Skin of body (tissue), 2 donors: ENCODE data around the gene CYP2A6. TPM values are rescaled to one million over a fixed set of nuclear protein-coding genes. Genes with fewer than 3 reads are reported as not detected.
A peak's percentile ranks its signal among the peaks of the same experiment; 100 is the strongest.
"Not testable (repeated sequence)": the region's sequence is repeated elsewhere in the genome, so short reads cannot be mapped to it uniquely, and the experiment has no call there.

Experiments
- DNase-seq: peaks from one replicate; lab custom pipeline; 2025; lab: John Stamatoyannopoulos, UW
- total RNA-seq: library from RNA; depleted of rRNA; stranded (reverse); fragments of >200 nt; gene quantifications from one replicate; pipeline ENCODE4 v1.2.3, GENCODE V29; 2014

CYP2A6 gene
- total RNA-seq, 1 donor from 2014 or later: not detected

DNA sequence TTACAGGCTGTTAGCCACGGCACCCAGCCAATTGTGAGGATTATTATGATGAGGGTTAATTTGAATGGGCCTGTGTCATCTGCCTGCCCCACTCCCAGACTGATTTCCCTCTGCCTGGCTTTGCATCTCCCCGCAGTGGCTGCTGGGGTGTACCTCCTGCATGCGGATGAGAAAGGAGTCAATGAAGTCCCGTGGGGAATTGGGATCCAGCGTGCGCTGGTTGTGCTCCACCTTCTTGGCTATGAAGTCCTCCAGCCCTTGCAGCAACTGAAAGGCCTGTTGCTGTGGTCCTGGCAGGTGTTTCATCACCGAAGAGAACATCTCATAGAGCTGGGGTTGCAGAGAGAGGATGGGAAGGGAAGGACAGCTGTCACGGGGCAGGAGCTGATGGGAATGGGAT is 3.5 kb downstream of the CYP2A6 start:
- DNase-seq: not testable (repeated sequence)

DNA sequence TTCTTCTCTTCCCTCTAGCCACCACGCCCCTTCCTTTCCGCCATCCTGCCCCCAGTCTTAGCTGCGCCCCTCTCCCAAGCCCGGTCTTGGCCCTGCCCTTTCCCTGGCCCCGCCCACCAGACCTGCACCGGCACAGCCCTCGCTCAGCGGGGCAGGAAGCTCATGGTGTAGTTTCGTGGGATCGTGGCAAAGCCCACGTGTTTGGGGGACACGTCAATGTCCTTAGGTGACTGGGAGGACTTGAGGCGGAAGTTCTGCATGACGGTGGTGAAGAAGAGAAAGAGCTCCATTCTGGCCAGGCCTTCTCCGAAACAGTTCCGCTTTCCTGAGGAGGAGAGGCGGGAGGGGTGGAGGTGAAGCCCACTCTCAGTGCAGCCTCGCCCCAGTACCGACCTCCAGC is 6.6 kb downstream of the CYP2A6 start:
- DNase-seq: not testable (repeated sequence)

DNA sequence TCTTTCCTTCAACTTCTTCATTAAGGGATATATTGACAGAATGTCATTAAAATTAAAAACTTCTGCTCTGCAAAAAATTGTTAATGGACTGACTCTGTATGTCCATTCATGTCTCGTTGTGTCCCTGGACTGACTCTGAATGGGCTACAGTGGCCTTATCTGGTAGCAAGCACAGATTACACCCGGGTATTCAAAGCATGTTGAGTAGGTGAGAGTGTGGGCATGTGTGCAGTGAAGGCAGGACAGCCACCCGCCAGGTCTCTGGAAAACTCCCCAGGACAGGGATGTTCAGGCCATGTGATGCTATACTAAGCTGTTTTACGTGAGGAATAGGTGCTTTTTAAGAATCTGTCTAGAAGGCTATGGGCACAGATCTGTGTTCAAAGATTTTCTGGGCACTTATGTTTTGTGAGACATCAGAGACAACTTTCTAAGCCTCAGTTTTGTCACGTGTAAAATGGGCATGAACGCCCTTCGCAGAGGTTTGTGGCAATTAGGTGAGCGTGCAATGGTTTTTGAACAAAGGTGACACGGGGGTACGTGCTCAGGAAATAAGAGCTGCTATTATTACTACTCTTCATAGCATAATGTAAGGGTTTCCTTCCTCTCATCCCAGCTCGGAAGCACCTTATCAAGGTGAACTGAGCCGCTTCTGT is 7.1 kb downstream of the CYP2A6 start:
- DNase-seq: not testable (repeated sequence)

DNA sequence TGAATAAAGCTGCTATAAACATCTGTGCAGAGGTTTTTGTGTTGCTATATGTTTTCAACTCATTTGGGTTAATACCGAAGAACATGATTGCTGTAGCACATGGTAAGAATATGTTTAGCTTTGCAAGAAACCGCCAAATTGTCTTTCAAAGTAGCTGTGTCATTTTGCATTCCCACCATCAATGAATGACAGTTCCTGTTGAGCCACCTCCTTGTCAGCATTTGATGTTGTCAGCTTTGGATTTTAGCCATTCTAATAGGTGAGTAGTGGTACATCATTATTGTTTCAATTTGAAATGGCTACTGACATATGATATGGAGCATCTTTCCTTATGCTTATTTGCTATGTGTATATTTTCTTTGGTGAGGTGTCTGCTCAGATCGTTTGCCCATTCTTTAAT is 8.2 kb downstream of the CYP2A6 start:
- DNase-seq: not testable (repeated sequence)

DNA sequence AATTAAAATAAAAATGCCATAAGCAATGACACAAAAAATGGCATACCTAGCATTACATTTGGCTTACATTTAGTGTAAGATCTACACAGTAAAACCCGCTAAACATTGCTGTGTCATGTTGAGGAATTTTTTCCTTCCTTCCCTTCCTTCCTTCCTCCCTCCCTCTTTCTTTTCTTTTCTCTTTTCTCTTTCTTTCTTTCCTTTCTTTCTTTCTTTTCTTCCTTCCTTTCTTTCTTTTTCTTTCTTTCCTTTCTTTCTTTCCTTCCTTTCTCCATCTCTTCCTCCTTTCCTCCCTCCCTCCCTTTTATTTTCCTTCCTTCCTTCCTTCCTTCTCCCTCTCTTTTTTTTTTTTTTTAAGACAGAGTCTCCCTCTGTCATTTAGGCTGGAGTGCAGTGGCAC is 11.8 kb downstream of the CYP2A6 start:
- not testable (repeated sequence) for DNase-seq

DNA sequence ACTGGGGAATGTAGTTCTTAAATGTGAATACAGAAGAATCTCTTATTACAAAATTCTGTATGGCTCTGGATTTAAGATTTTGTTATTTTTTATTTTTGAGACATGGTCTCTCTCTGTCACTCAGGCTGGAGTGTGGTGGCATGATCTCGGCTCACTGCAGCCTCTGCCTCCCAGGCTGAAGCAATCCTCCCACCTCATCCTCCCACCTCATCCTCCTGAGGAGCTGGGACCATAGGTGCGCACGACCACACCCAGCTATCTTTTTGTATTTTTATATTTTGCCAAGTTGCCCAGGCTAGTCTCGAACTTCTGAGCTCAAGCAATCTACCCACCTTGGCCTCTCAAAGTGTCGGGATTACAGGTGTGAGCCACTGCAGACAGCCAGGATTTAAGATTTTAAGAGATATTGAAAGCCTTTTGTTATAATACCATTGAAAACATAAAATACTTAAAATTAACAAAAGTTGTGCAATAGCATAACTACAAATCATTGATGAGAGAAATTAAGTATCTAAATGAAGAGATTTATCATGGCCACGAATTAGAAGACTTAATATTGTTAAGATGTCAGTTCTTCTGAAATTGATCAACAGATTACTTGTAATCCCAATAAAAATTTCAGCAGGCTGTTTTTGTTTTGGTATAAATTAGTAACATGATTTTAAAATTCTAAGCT is 13.4 kb downstream of the CYP2A6 start:
- DNase-seq: no peak

DNA sequence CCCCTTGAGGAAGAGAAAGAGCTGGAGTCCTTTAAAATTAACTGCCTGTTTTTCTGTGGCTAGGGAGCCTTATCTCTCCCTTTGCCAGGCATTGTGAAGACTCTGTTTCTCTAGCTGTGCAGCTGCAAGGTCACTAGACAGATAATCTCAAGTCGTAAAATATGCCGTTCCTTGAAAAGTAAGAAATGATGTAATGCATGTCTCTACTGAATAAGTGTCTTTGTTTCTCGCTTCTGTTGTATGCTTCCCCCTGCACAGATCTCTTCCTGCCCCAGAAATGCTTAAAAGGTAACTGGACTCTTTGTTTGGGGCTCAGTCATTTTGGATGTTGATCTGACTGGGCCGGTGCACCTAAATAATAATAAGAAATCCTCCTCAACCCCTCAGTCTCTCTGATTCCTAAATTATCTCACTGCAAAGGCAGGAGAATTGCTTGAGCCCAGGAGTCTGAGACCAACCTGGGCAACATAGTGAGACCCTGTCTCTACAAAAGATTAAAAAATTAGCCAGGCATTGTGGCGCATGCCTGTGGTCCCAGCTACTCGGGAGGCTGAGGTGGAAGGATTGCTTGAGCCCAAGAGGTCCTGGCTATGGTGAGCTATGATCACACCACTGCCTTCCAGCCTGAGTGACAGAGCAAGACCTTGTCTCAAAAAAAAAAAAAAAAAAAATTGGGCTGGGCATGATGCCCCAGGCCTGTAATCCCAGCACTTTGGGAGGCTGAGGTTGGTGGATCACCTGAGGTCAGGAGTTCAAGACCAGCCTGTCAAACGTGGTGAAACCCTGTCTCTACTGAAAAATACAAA is 16.3 kb downstream of the CYP2A6 start:
- not testable (repeated sequence) for DNase-seq

DNA sequence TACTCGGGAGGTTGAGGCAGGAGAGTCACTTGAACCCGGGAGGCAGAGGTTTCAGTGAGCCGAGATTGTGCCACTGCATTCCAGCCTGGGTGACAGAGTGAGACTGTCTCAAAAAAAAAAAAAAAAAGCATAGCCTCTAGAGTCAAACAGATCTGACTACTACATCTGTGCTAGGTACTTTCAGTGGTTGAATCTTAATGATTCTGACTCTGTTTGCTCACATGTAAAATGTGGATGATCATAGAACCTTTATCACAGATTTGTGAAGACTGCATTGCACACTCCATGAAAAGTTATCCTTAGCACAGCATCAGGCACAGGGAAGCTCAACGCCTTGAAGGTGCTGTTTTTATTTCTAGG is 17.8 kb downstream of the CYP2A6 start:
- not testable (repeated sequence) for DNase-seq

DNA sequence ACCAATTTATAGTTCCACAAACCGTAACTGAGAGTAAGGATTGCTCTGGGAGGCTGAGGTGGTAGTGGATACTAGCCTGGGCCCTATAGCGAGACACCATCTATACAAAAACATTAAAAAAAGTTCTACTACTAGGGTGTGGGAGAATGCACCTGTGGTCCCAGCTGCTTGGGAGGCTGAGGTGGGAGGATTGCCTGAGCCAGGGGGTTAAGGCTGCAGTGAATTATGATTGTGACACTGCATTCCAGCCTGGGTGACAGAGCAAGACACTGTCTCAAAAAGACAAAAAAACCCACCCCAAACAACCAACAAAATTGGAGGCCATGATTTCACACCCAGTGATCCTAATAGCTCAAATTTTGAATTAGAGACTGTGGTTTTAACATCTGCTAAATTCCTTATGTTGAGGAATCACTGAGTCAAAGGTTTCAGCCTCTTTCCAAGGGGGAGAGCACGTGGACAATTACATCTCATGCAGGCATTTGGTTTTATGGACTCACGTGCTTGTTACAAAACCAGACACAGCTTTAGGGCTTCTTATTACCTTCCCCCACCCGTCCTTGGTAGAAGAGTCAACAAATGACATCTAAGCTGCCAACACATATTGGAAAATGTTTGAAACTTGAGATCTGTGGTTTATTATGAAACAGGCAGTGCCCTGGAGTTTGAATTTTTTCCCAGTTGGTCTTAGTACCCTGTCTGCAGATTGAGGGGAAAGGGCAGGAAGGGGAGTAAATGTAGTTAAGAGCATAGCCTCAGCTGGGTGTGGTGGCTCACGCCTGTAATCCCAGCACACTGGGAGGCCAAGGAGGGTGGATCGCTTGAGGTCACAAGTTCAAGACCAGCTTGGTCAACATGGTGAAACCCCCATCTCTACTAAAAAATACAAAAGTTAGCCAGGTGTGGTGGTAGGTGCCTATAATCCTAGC is 18.5 kb downstream of the CYP2A6 start:
- peak; percentile 70 for DNase-seq

DNA sequence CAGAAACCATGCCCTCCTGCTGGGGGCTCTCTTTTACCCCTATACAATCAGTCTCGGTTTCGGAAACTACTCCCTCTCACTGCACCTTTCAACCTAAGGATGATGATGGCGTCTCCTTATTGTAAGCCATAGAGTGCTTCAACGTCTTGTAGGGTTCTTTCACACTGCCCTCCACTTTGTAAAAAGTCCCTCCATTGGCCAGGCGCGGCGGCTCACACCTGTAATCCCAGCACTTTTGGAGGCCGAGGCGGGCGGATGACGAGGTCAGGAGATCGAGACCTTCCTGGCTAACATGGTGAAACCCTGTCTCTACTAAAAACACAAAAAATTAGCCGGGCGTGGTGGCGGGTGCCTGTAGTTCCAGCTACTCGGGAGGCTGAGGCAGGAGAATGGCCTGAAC is 19.5 kb downstream of the CYP2A6 start:
- DNase-seq: not testable (repeated sequence)

DNA sequence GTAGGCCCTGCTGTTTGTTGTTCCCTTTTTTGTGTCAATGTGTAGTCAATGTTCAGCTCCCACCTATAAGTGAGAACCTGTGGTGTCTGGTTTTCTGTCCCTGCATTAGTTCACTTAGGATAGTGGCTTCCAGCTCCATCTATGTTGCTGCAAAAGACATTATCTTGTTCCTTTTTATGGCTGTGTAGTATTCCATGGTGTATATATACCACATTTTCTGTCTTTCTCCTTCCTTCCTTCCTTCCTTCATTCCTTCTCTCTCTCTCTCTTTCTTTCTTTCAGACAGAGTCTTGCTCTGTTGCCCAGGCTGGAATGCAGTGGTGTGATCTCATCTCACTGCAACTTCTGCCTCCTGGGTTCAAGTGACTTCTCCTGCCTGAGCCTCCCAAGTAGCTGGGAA is 21.0 kb downstream of the CYP2A6 start:
- DNase-seq: no peak

DNA sequence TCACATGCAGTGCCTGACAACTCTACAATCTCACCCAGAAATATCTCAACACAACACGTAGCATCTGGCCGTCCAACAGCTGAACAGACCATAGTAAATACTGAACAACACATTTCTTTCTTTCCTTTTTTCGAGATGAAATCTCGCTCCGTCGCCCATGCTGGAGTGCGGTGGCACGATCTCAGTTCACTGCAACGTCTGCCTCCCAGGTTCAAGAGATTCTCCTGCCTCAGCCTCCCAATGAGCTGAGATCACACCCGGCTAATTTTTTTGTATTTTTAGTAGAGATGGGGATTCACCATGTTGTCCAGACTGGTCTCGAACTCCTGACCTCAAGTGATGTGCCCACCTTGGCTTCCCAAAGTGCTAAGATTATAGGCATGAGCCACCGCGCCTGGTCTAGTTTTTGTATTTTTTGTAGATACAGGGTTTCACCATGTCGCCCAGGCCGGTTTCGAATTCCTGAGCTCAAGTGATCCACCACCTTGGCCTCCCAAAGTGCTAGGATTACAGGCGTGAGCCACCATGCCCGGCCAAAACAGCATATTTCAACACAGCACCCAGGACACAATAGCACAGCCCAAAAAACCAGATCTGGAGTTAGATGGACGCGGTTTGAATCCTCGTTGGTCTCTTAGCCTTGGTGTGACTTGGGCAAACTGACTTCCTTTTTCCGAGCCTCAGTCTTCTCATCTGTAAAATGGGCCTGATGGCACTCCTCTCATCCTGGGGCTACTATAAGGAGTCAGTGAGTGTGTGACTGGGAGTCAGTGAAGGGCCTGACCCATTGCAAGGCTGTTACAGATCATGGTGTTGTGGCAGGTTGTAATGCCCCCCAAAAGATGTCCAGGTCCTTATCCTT is 22.6 kb downstream of the CYP2A6 start:
- DNase-seq: no peak

DNA sequence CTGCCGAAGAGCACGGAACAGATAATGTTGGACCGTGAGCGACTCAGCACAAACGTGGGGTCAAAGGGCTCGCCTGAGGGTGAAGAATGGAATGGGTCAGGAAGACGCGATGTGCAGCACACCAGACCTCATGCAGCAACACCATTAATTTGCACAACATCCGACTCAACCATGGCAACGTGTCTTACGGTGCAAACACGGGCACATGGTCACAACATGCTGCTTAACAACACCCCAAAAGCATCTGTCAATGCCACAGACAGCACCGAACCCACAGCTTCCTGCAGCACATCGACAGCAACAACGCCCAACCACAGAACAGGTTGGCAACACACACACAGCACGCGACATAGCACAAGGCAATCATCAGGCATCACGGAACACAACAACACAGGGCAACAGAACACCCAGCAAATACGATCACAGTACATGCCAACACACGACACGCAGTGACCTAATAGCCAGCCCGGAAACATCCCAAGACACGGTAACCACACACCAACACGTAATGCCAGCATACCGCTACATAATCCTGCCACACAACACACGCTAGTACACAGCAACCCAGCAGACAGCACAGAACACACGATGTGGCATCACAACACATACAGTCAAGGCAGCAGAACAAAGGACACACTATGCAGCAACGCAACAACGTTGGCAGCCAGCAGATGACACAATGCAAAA is 23.4 kb downstream of the CYP2A6 start:
- DNase-seq: not testable (repeated sequence)

DNA sequence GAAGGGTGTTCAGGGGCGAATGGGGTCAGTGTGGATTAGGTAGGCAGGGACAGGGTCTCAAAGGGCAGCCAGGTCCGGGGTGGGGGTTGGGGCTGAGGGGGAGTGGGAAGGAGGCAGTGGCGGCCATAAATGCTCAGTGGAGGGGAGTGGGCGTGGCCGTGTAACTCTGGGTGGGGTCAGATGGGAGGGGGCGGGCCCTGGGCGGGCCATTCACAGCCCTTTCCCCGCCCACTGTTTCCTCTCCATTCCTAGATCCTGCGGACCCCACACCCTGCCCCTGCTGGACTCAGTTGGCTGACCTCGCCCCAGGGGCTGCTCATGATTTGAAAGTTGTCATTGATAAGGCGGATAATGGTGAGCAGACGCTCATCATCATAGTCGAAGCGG is 23.9 kb downstream of the CYP2A6 start:
- not testable (repeated sequence) for DNase-seq

DNA sequence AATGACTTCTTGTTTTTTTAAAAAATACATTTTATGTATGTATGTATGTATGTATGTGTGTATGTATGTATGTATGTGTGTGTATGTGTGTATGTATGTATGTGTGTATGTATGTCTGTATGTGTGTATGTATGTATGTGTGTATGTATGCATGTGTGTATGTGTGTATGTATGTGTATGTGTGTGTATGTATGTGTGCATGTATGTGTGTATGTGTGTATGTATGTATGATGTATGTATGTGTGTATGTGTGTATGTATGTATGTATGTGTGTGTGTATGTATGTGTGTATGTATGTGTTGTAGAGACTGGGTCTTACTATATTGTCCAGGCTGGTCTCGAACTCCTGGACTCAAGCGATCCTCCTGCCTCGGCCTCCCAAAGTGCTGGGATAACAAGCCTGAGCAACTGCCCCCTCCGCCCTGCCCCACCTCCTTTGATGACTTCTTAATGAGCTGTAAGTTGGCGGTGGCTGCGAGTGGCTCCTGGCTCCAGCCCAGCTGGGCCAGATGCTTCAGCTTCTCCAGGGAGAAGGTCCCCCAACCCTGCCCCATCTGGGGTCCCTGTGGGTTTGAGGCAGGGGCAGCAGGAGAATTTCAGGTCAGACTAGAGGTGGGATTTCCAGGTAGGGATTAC is 24.7 kb downstream of the CYP2A6 start:
- not testable (repeated sequence) for DNase-seq

DNA sequence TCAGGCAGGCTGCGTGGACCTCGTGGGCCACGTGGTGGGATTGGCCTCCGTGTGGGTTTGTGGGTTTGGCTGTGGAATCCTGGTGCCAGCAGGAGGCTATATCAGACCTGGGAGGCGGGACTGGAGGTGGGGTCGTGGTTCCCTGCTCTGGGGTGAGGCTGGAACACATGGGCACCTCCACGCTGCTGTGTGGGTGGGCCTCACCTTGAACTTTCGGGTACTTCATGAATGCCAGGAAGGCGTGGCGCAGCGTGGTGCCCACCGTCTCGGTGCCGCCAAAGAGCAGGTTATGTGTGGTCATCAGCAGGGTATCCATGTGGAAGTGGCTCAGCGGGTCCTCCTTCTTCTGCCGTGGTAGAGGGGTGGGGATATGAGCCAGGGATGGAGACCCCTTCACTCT is 25.3 kb downstream of the CYP2A6 start:
- not testable (repeated sequence) for DNase-seq

DNA sequence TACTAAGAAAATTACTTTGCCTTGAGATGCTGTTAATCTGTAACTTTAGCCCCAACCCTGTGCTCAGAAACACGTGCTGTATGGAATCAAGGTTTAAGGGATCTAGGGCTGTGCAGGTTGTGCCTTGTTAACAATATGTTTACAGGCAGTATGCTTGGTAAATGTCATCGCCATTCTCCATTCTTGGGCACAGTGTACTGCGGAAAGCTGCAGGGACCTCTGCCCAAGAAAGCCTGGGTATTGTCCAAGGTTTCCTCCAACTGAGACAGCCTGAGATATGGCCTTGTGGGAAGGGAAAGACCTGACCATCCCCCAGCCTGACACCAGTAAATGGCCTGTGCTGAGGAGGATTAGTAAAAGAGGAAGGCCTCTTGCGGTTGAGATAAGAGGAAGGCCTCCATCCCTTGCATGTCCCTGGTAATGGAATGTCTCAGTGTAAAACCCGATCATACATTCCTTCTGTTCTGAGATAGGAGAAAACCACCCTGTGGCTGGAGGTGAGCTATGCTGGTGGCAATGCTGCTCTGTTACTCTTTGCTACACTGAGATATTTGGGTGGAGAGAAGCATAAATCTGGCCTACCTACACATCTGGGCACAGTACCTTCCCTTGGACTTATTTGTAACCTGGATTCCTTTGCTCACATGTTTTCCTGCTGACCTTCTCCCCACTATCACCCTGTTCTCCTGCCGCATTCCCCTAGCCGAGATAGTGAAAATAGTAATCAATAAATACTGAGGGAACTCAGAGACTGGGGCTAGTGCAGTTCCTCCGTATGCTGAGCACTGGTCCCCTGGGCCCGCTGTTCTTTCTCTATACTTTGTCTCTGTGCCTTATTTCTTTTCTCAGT is 27.3 kb downstream of the CYP2A6 start:
- not testable (repeated sequence) for DNase-seq

DNA sequence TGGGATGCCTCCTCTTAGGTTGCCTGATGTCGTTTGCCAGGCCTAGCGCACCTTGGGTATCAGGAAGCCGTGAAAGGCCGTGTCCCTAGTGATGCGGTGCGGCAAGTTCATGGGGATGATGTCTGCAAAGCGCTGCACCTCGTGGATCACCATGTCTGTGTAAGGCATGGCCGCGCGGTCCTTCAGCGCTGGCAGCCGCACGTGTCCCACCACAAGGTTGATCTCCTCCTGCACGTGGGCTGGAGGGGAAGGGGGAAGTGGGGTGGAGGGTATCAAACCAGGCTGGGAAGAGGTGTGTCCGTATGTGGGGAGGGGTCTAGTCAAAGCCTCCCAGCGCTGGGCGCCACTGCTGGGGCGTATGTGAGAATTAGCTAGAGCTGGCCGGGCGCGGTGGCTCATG is 28.1 kb downstream of the CYP2A6 start:
- DNase-seq: no peak
